Suprapubic skin (tissue), 3 donors: ENCODE results near the gene ROBO1.

Source experiments
- CTCF ChIP-seq, 2 donors: fragments of 200-600 bp in 1 of 2; fragments of 450-650 bp in 1 of 2; sonication (generic) in 1 of 2; IDR thresholded peaks; one replicate each; pipeline ENCODE4 v1.5.1; 2016 to 2019; ENCODE audit warnings: antibody characterized with exemption in 2 of 2, mild to moderate bottlenecking in 1 of 2, moderate library complexity in 1 of 2
- POLR2A ChIP-seq, 2 donors: fragments of 450-650 bp; IDR thresholded peaks; one replicate each; pipeline ENCODE4 v1.6.1; 2017; ENCODE audit warnings: antibody characterized with exemption in 2 of 2, mild to moderate bottlenecking in 2 of 2, moderate library complexity in 2 of 2

GRCh38 chr3:78734048-78734637, 1033.7 kb downstream of the ROBO1 start:
- no peak for TF ChIP-seq CTCF (IDR thresholded peaks at IDR 0.05)
- TF ChIP-seq POLR2A (IDR thresholded peaks at IDR 0.05) = no peak
